ENCODE results near the gene TRUB2.

The TRUB2 gene, protein sequence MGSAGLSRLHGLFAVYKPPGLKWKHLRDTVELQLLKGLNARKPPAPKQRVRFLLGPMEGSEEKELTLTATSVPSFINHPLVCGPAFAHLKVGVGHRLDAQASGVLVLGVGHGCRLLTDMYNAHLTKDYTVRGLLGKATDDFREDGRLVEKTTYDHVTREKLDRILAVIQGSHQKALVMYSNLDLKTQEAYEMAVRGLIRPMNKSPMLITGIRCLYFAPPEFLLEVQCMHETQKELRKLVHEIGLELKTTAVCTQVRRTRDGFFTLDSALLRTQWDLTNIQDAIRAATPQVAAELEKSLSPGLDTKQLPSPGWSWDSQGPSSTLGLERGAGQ

DNA sequence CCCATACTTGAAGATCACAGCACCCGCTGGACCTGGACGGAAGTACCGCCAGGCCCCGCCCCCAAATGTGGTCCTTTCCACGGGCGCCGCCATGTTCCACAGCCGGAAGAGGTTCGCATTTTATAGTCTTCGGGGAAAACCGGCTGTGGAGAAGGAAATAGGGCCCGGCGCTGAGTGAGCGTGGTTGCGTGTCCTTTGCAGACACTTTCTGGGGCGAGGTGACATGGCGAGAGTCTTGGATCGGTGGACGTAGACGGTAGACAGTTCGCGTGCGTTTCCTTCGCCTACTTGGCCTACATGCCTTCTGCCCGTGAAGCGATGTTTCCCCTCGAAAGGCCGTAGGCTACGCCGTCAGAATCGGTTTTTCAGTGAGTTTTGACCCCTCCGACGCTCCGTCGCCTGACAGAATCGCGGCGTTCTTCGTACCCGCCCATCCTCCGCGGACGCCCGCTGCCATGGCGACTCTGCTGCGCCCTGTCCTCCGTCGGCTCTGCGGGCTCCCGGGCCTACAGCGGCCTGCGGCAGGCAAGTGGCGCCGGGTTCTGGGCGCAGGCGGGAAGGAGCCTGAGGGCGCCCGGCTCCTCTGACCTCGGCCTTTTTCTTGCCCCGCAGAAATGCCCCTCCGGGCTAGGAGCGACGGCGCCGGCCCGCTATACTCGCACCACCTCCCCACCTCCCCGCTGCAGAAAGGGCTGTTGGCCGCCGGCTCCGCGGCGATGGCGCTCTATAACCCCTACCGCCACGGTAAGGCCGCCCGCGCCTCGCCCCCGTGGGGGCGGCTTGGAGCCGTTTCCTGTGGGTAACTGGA is at the start of gene TRUB2, which contains the start of gene COQ4:
TRUB2 (minus strand) TSS at position 44 of the 808 bp plus-strand sequence; CDS start at position 5, 39 bp downstream.
COQ4 (plus strand) TSS at position 436 of the 808 bp plus-strand sequence; CDS start at position 456, 20 bp downstream.
- no peaks in the 10 kb centered on the region for H3K27me3 Mint-ChIP-seq
- DNase-seq, result peak; percentile 95
- no peaks in the 10 kb centered on the region for H3K9me3 Mint-ChIP-seq
- H3K36me3 Mint-ChIP-seq, result peaks cover 3% of the 10 kb centered on the region
- peak within 1 kb of the TSS; percentile 94 for H3K27ac Mint-ChIP-seq
- H3K4me3 Mint-ChIP-seq, result peak within 1 kb of the TSS; percentile 95
- H3K4me1 Mint-ChIP-seq, result peaks cover 22% of the 10 kb centered on the region
- CTCF ChIA-PET, result no interaction called here

GRCh38 chr9:128371630-128372117 is 49.4 kb upstream of the TRUB2 start:
- H3K27ac Mint-ChIP-seq, result peak overlapping the region; percentile 92
- H3K9me3 Mint-ChIP-seq, result no peaks in the 10 kb centered on the region
- H3K36me3 Mint-ChIP-seq, result peaks cover 9% of the 10 kb centered on the region
- no peak for DNase-seq
- CTCF ChIA-PET, result interaction anchor here (1.3 to 1.9 kb wide), 3 partner anchors 10 to 67 kb away, joined by 4 to 22 read pairs (median 4); partner anchors contain the start of gene CERCAM
- peak overlapping the region; percentile 89 for H3K4me3 Mint-ChIP-seq
- H3K27me3 Mint-ChIP-seq, result no peaks in the 10 kb centered on the region
- H3K4me1 Mint-ChIP-seq, result peaks cover 30% of the 10 kb centered on the region

DNA sequence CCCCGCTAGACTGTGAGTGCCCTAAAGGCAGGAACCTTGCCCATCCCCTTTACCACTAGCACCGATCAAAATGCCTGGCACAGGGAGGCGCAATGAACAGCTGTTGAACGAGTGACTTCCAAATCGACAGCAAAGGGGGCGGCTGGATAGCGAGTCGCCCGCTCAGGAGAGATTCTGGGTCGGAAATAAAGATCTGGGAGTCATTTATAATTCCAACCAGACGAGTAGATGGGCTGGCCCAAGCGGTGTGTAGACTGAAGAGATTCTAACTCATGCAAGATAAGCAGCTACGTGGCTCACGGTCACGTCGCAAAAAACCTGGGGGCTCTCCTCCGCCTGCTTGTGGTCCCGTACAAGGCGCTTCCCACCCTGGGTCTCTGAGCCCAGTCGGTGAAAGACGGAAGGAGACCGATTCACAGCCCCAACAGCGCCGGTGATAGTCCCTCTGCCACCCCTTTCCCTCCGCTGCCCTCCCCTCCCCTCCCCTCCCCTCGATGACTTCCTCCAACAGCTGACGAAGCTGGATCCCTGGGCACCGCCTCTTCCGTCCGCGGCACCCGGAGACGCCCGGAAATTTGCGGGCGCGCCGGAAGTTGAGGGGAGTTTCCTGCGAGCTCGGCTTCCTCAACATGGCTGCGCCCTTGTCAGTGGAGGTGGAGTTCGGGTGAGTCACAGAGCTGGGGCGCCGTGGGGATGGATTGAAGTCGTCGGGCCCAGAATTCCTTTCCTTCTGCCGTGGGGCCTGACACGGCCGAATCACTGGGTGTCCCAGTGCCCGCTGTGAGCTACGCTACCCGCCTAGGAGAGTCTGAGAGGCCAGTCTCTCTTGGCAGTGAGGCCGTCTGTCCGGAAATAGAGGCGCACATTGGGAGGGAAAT is 48.7 kb upstream of the TRUB2 start, which contains the start of gene URM1:
URM1 (plus strand) TSS at position 623 of the 878 bp plus-strand sequence; CDS start at position 630, 7 bp downstream.
- Mint-ChIP-seq H3K27ac (peak within 1 kb of the TSS; percentile 92), H3K27me3 (no peaks in the 10 kb centered on the region), H3K4me3 (peak within 1 kb of the TSS; percentile 89), H3K9me3 (no peaks in the 10 kb centered on the region), H3K4me1 (peaks cover 30% of the 10 kb centered on the region), H3K36me3 (peaks cover 9% of the 10 kb centered on the region)
- DNase-seq, result peak; percentile 97
- CTCF ChIA-PET, result interaction anchor here (1.3 to 2.0 kb wide), 4 partner anchors 10 to 68 kb away, joined by 4 to 22 read pairs (median 4); partner anchors contain the start of gene CERCAM

DNA sequence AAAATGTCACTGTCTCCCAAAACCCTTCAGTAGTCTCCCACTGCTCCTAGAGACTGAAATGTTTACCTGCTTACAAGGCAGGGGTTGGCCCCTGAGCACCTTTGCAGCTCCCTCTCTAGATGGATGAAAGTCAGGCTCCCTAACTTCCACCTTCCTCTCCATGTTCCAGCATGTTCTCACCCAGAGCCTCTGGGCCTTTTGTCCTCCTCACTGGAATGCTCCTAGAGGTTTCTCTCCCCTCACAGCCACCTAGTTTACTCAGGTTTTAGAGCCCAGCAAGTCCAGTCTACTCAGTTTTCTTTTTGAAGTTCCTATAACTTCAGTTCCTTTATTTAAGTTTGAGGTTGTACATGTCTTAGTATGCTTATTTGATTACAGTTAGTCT is 48.1 kb upstream of the TRUB2 start:
- Mint-ChIP-seq H3K36me3 (peaks cover 7% of the 10 kb centered on the region), H3K4me3 (peak overlapping the region; percentile 89), H3K27me3 (no peaks in the 10 kb centered on the region), H3K4me1 (peaks cover 33% of the 10 kb centered on the region), H3K9me3 (no peaks in the 10 kb centered on the region), H3K27ac (peak overlapping the region; percentile 92)
- CTCF ChIA-PET, result interaction anchor here (0.7 to 2.0 kb wide), 5 partner anchors 8 to 426 kb away, joined by 3 to 5 read pairs (median 4); no protein-coding TSS in a partner anchor
- DNase-seq, result no peak

- H3K4me3 Mint-ChIP-seq, result no peak overlapping the region
- H3K36me3 Mint-ChIP-seq, result peaks cover 7% of the 10 kb centered on the region
- peak overlapping the region; percentile 67 for H3K27ac Mint-ChIP-seq
- peaks cover 4% of the 10 kb centered on the region for H3K27me3 Mint-ChIP-seq
- CTCF ChIA-PET, result interaction anchor here (2.0 to 2.3 kb wide), 2 partner anchors 28 to 42 kb away, joined by 5 to 8 read pairs; no protein-coding TSS in a partner anchor
- H3K9me3 Mint-ChIP-seq, result no peaks in the 10 kb centered on the region
- peaks cover 44% of the 10 kb centered on the region for H3K4me1 Mint-ChIP-seq
- no peak for DNase-seq
Measured at GRCh38 chr9:128369024-128369706, 46.9 kb upstream of the TRUB2 start.

DNA sequence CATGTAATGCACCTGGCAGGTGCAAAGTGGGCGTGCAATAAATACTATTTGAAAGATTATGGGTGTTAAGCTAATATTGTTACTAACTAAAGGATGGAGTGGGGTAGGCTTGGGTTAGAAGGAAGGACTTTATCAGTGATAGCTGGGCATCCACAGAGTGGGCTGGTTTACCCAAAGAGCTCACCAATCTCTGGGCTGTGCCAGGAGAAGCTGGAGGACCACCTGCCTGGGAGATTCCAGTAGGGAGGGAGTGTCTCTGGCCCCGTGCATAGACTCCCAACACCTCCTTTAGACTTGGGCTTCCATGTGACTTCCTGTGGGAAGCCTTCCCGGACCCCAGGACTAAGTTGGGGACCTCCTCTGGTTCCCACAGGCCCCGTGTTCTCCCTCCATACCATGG is 43.3 kb upstream of the TRUB2 start:
- peak overlapping the region; percentile 49 for H3K27ac Mint-ChIP-seq
- no peak for DNase-seq
- no peaks in the 10 kb centered on the region for H3K36me3 Mint-ChIP-seq
- peaks cover 37% of the 10 kb centered on the region for H3K4me1 Mint-ChIP-seq
- CTCF ChIA-PET, result interaction anchor here (2.2 to 5.2 kb wide), 2 partner anchors 46 to 54 kb away, joined by 5 to 61 read pairs; no protein-coding TSS in a partner anchor
- no peaks in the 10 kb centered on the region for H3K9me3 Mint-ChIP-seq
- H3K27me3 Mint-ChIP-seq, result peaks cover 4% of the 10 kb centered on the region
- H3K4me3 Mint-ChIP-seq, result peak overlapping the region; percentile 6

DNA sequence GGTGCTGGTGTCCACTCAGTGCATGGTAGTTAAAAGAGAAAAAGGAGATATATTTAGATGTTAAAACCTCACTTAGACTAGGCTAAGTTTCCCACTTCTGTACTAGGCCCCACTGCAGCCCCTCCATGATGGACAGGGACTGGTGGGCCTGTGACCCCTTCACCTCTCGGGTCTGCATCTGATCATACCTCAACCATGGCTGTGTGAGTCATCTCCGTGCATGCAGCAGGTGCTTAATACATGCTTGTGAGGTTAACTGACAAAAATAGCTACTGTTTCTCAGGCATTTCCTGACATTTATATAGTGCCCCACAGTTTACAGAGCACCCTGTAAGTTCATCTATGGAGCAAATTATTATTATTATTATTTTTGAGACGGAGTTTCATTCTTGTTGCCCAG is 40.5 kb upstream of the TRUB2 start:
- peaks cover 31% of the 10 kb centered on the region for H3K4me1 Mint-ChIP-seq

DNA sequence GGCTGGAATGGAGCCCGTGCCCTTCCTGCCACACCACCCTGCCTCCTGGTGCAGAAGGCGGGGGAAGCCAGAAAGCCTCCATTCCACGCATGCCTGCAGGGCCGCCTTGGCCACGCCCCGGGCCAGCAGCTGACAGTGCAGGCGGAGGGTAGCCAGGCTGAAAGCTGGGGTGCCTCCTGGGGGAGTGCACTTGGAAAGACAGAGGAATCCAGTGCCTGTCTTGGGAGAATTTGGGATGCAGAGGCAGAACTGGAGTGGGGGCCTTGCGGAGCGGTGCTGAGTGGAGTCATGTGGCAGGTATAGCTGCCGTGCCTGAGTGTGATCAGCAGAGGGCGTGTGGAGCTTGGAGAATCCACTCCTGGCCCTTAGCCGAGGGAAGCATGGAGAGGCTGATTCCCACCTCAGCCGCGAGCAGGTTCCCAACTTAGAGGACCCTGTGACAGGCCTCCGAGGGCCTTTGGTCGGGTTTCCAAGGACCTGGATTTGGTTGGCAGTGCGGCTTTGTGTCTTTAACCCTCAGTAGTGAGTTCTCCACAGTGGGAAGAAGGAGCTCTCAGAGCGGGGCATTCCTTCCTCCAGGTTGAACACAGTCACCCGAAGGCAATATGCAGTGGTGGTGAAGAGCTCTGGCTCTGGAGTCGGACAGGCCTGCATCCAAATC is 39.9 kb upstream of the TRUB2 start:
- Mint-ChIP-seq H3K27me3 (peaks cover 4% of the 10 kb centered on the region), H3K4me1 (peaks cover 31% of the 10 kb centered on the region), H3K36me3 (no peaks in the 10 kb centered on the region), H3K4me3 (peak overlapping the region; percentile 75), H3K27ac (peak overlapping the region; percentile 88), H3K9me3 (no peaks in the 10 kb centered on the region)
- CTCF ChIA-PET, result interaction anchor here (0.6 to 5.2 kb wide), 25 partner anchors 8 to 236 kb away, joined by 3 to 61 read pairs (median 4); partner anchors contain the start of genes CERCAM and URM1
- peak; percentile 81 for DNase-seq

More for the DNA sequence above, 40.5 kb upstream of the TRUB2 start:
- Mint-ChIP-seq H3K9me3 (no peaks in the 10 kb centered on the region), H3K4me3 (no peak overlapping the region), H3K27ac (no peak overlapping the region), H3K36me3 (no peaks in the 10 kb centered on the region), H3K27me3 (peaks cover 4% of the 10 kb centered on the region)
- CTCF ChIA-PET, result interaction anchor here (0.6 to 5.2 kb wide), 23 partner anchors 7 to 236 kb away, joined by 3 to 61 read pairs (median 4); partner anchors contain the start of genes CERCAM and URM1
- no peak for DNase-seq

GRCh38 chr9:128361296-128361985 is 39.2 kb upstream of the TRUB2 start:
- no peak for DNase-seq
- CTCF ChIA-PET, result interaction anchor here (0.9 to 5.2 kb wide), 22 partner anchors 9 to 237 kb away, joined by 3 to 61 read pairs (median 4); partner anchors contain the start of genes CERCAM and URM1
- peaks cover 4% of the 10 kb centered on the region for H3K27me3 Mint-ChIP-seq
- peak overlapping the region; percentile 75 for H3K4me3 Mint-ChIP-seq
- H3K27ac Mint-ChIP-seq, result peak overlapping the region; percentile 88
- H3K4me1 Mint-ChIP-seq, result peaks cover 31% of the 10 kb centered on the region
- no peaks in the 10 kb centered on the region for H3K36me3 Mint-ChIP-seq
- no peaks in the 10 kb centered on the region for H3K9me3 Mint-ChIP-seq

DNA sequence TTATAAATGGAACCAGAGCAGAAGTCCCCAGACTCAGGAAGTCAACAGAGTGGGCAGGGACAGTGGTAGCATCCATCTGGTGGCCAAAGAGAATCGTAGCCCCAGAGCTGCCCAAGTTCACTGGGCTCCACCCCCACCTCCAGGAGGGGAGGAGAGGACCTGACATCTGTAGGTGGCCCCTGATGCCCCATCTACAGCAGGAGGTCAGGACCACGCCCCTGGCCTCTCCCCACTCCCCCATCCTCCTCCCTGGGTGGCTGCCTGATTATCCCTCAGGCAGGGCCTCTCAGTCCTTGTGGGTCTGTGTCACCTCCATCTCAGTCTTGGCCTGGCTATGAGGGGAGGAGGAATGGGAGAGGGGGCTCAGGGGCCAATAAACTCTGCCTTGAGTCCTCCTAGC is 38.6 kb upstream of the TRUB2 start:
- peaks cover 5% of the 10 kb centered on the region for H3K36me3 Mint-ChIP-seq
- H3K4me3 Mint-ChIP-seq, result no peak overlapping the region
- no peak overlapping the region for H3K27ac Mint-ChIP-seq
- peaks cover 4% of the 10 kb centered on the region for H3K27me3 Mint-ChIP-seq
- H3K4me1 Mint-ChIP-seq, result peaks cover 31% of the 10 kb centered on the region
- no peak for DNase-seq
- H3K9me3 Mint-ChIP-seq, result no peaks in the 10 kb centered on the region
- CTCF ChIA-PET, result interaction anchor here (1.1 to 5.2 kb wide), 7 partner anchors 9 to 65 kb away, joined by 3 to 61 read pairs (median 13); partner anchors contain the start of genes CERCAM and URM1

DNA sequence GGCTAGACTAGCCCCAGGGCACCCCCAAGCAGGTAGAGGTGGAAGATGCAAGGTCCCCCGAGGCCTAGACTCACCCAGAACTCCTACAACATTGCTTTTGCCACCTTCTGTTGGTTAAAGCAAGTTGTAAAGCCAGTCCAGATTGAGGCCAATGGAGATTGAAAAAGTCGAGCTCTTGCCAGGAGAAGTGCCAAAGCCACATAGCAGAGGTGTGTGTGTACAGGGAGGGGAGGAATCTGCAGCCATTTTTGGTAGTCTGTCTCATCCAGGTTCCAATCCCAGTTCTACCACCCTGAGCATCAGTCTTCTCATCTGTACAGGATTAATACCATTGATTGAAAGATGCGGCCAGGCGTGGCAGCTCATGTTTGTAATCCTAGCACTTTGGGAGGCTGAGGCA is 36.6 kb upstream of the TRUB2 start:
- CTCF ChIA-PET, result no interaction called here
- peaks cover 17% of the 10 kb centered on the region for H3K4me1 Mint-ChIP-seq
- H3K4me3 Mint-ChIP-seq, result no peak overlapping the region
- H3K27ac Mint-ChIP-seq, result no peak overlapping the region
- H3K36me3 Mint-ChIP-seq, result peaks cover 10% of the 10 kb centered on the region
- no peak for DNase-seq
- H3K27me3 Mint-ChIP-seq, result no peaks in the 10 kb centered on the region
- H3K9me3 Mint-ChIP-seq, result no peaks in the 10 kb centered on the region

Data from activated naive CD4-positive, alpha-beta T cell treated with anti-CD3 and anti-CD28 coated beads, Interleukin-2, amount 10 ng/mL, durations not matched to agents 7 days and 5 days (primary cell).